ENCODE measurements around the gene SNX13.

SNX13 gene

GRCh38 chr7:17965603-17966002, 25.3 kb upstream of the SNX13 start:
- no peak overlapping the region for H3K27ac Mint-ChIP-seq
- no peaks in the 10 kb centered on the region for H3K4me1 Mint-ChIP-seq (ENCODE audit: low read depth)
- DNase-seq (ENCODE audit: low spot score), result no peak
- H3K36me3 Mint-ChIP-seq (ENCODE audit: low read depth), result no peaks in the 10 kb centered on the region
- H3K4me3 Mint-ChIP-seq, result no peak overlapping the region
- peaks cover 22% of the 10 kb centered on the region for H3K27me3 Mint-ChIP-seq (ENCODE audit: low read depth)
- no peaks in the 10 kb centered on the region for H3K9me3 Mint-ChIP-seq

- no peaks in the 10 kb centered on the region for H3K4me1 Mint-ChIP-seq (ENCODE audit: low read depth)
- no peaks in the 10 kb centered on the region for H3K9me3 Mint-ChIP-seq
- DNase-seq (ENCODE audit: low spot score), result no peak
Measured at GRCh38 chr7:17963281-17963680, 23.0 kb upstream of the SNX13 start.

GRCh38 chr7:17962652-17963051, 22.4 kb upstream of the SNX13 start:
- Mint-ChIP-seq H3K27me3 (ENCODE audit: low read depth) (peaks cover 27% of the 10 kb centered on the region), H3K4me1 (ENCODE audit: low read depth) (no peaks in the 10 kb centered on the region), H3K4me3 (no peak overlapping the region), H3K9me3 (no peaks in the 10 kb centered on the region), H3K27ac (no peak overlapping the region), H3K36me3 (ENCODE audit: low read depth) (no peaks in the 10 kb centered on the region)
- DNase-seq (ENCODE audit: low spot score), result no peak

More at GRCh38 chr7:17963281-17963680, 23.0 kb upstream of the SNX13 start:
- no peak overlapping the region for H3K27ac Mint-ChIP-seq
- H3K4me3 Mint-ChIP-seq, result no peak overlapping the region
- H3K27me3 Mint-ChIP-seq (ENCODE audit: low read depth), result peaks cover 25% of the 10 kb centered on the region
- H3K36me3 Mint-ChIP-seq (ENCODE audit: low read depth), result no peaks in the 10 kb centered on the region

- peaks cover 27% of the 10 kb centered on the region for H3K27me3 Mint-ChIP-seq (ENCODE audit: low read depth)
Measured at GRCh38 chr7:17957871-17958270, 17.6 kb upstream of the SNX13 start.

GRCh38 chr7:17952387-17952786, 12.1 kb upstream of the SNX13 start:
- Mint-ChIP-seq H3K4me3 (peak overlapping the region; percentile 72), H3K27ac (peak overlapping the region; percentile 81), H3K9me3 (no peaks in the 10 kb centered on the region), H3K4me1 (ENCODE audit: low read depth) (peaks cover 18% of the 10 kb centered on the region), H3K36me3 (ENCODE audit: low read depth) (no peaks in the 10 kb centered on the region), H3K27me3 (ENCODE audit: low read depth) (peaks cover 17% of the 10 kb centered on the region)
- peak; percentile 47 for DNase-seq (ENCODE audit: low spot score)

More at GRCh38 chr7:17957871-17958270, 17.6 kb upstream of the SNX13 start:
- no peak overlapping the region for H3K27ac Mint-ChIP-seq
- H3K9me3 Mint-ChIP-seq, result no peaks in the 10 kb centered on the region
- H3K4me1 Mint-ChIP-seq (ENCODE audit: low read depth), result peaks cover 6% of the 10 kb centered on the region
- DNase-seq (ENCODE audit: low spot score), result no peak
- H3K36me3 Mint-ChIP-seq (ENCODE audit: low read depth), result no peaks in the 10 kb centered on the region
- H3K4me3 Mint-ChIP-seq, result no peak overlapping the region

GRCh38 chr7:17951742-17952254, 11.5 kb upstream of the SNX13 start:
- peaks cover 16% of the 10 kb centered on the region for H3K27me3 Mint-ChIP-seq (ENCODE audit: low read depth)
- H3K27ac Mint-ChIP-seq, result no peak overlapping the region
- H3K9me3 Mint-ChIP-seq, result no peaks in the 10 kb centered on the region
- DNase-seq (ENCODE audit: low spot score), result no peak
- H3K4me1 Mint-ChIP-seq (ENCODE audit: low read depth), result peaks cover 20% of the 10 kb centered on the region
- no peaks in the 10 kb centered on the region for H3K36me3 Mint-ChIP-seq (ENCODE audit: low read depth)
- H3K4me3 Mint-ChIP-seq, result no peak overlapping the region

GRCh38 chr7:17948526-17949238, 8.4 kb upstream of the SNX13 start:
- Mint-ChIP-seq H3K27ac (no peak overlapping the region), H3K36me3 (ENCODE audit: low read depth) (no peaks in the 10 kb centered on the region), H3K4me1 (ENCODE audit: low read depth) (peaks cover 24% of the 10 kb centered on the region), H3K9me3 (no peaks in the 10 kb centered on the region), H3K4me3 (no peak overlapping the region), H3K27me3 (ENCODE audit: low read depth) (peaks cover 16% of the 10 kb centered on the region)
- DNase-seq (ENCODE audit: low spot score), result no peak

GRCh38 chr7:17947620-17948019, 7.3 kb upstream of the SNX13 start:
- peaks cover 22% of the 10 kb centered on the region for H3K27me3 Mint-ChIP-seq (ENCODE audit: low read depth)
- H3K27ac Mint-ChIP-seq, result no peak overlapping the region
- H3K36me3 Mint-ChIP-seq (ENCODE audit: low read depth), result no peaks in the 10 kb centered on the region
- no peak for DNase-seq (ENCODE audit: low spot score)
- H3K4me3 Mint-ChIP-seq, result no peak overlapping the region
- no peaks in the 10 kb centered on the region for H3K9me3 Mint-ChIP-seq
- peaks cover 17% of the 10 kb centered on the region for H3K4me1 Mint-ChIP-seq (ENCODE audit: low read depth)

GRCh38 chr7:17946591-17946990, 6.3 kb upstream of the SNX13 start:
- H3K4me1 Mint-ChIP-seq (ENCODE audit: low read depth), result peaks cover 12% of the 10 kb centered on the region
- no peak overlapping the region for H3K27ac Mint-ChIP-seq
- peak overlapping the region; percentile 36 for H3K4me3 Mint-ChIP-seq
- no peaks in the 10 kb centered on the region for H3K36me3 Mint-ChIP-seq (ENCODE audit: low read depth)
- H3K27me3 Mint-ChIP-seq (ENCODE audit: low read depth), result peaks cover 28% of the 10 kb centered on the region
- DNase-seq (ENCODE audit: low spot score), result no peak
- H3K9me3 Mint-ChIP-seq, result no peaks in the 10 kb centered on the region

GRCh38 chr7:17944720-17945119, 4.4 kb upstream of the SNX13 start:
- Mint-ChIP-seq H3K4me3 (no peak overlapping the region), H3K9me3 (no peaks in the 10 kb centered on the region), H3K27me3 (ENCODE audit: low read depth) (peaks cover 32% of the 10 kb centered on the region), H3K27ac (no peak overlapping the region), H3K36me3 (ENCODE audit: low read depth) (no peaks in the 10 kb centered on the region), H3K4me1 (ENCODE audit: low read depth) (peaks cover 17% of the 10 kb centered on the region)
- DNase-seq (ENCODE audit: low spot score), result no peak

- DNase-seq (ENCODE audit: low spot score), result no peak
- no peak overlapping the region for H3K4me3 Mint-ChIP-seq
- H3K36me3 Mint-ChIP-seq (ENCODE audit: low read depth), result no peaks in the 10 kb centered on the region
- peaks cover 32% of the 10 kb centered on the region for H3K4me1 Mint-ChIP-seq (ENCODE audit: low read depth)
- no peaks in the 10 kb centered on the region for H3K9me3 Mint-ChIP-seq
- H3K27me3 Mint-ChIP-seq (ENCODE audit: low read depth), result peaks cover 28% of the 10 kb centered on the region
- H3K27ac Mint-ChIP-seq, result no peak overlapping the region
Measured at GRCh38 chr7:17943006-17943405, 2.7 kb upstream of the SNX13 start.

- peaks cover 33% of the 10 kb centered on the region for H3K4me1 Mint-ChIP-seq (ENCODE audit: low read depth)
- DNase-seq (ENCODE audit: low spot score), result no peak
- H3K27me3 Mint-ChIP-seq (ENCODE audit: low read depth), result peaks cover 25% of the 10 kb centered on the region
- no peaks in the 10 kb centered on the region for H3K9me3 Mint-ChIP-seq
- no peaks in the 10 kb centered on the region for H3K36me3 Mint-ChIP-seq (ENCODE audit: low read depth)
- H3K27ac Mint-ChIP-seq, result no peak overlapping the region
- H3K4me3 Mint-ChIP-seq, result no peak overlapping the region
Measured at GRCh38 chr7:17942231-17942630, 1.9 kb upstream of the SNX13 start.

- peak overlapping the region; percentile 94 for H3K27ac Mint-ChIP-seq
- no peaks in the 10 kb centered on the region for H3K9me3 Mint-ChIP-seq
- H3K4me1 Mint-ChIP-seq (ENCODE audit: low read depth), result peaks cover 31% of the 10 kb centered on the region
- DNase-seq (ENCODE audit: low spot score), result no peak
- peaks cover 3% of the 10 kb centered on the region for H3K36me3 Mint-ChIP-seq (ENCODE audit: low read depth)
- H3K27me3 Mint-ChIP-seq (ENCODE audit: low read depth), result peaks cover 25% of the 10 kb centered on the region
- H3K4me3 Mint-ChIP-seq, result peak overlapping the region; percentile 93
Measured at GRCh38 chr7:17940951-17941431, 697 bp upstream of the SNX13 start.

- peak overlapping the region; percentile 94 for H3K27ac Mint-ChIP-seq
- peak overlapping the region; percentile 93 for H3K4me3 Mint-ChIP-seq
- peaks cover 8% of the 10 kb centered on the region for H3K36me3 Mint-ChIP-seq (ENCODE audit: low read depth)
- peaks cover 34% of the 10 kb centered on the region for H3K4me1 Mint-ChIP-seq (ENCODE audit: low read depth)
- peaks cover 23% of the 10 kb centered on the region for H3K27me3 Mint-ChIP-seq (ENCODE audit: low read depth)
- peak; percentile 39 for DNase-seq (ENCODE audit: low spot score)
- no peaks in the 10 kb centered on the region for H3K9me3 Mint-ChIP-seq
Measured at GRCh38 chr7:17939606-17940301, 540 bp downstream of the SNX13 start.

Measured in T-helper 2 cell treated with Interferon-gamma antibody and Interleukin-4, amounts not matched to agents 5 μg/mL and 100 μg/mL, for 36 hours (primary cell).